HG03442 (cell line): ENCODE results near the gene RGS16.

Experiments used
- ATAC-seq: cut with Tn5 transposase; IDR thresholded peaks from one replicate; pipeline ENCODE4 v1.9.1; 2021; ENCODE audit warnings: mild to moderate bottlenecking, moderate library complexity; ENCODE audit not compliant: unreplicated experiment

Gene RGS16

DNA sequence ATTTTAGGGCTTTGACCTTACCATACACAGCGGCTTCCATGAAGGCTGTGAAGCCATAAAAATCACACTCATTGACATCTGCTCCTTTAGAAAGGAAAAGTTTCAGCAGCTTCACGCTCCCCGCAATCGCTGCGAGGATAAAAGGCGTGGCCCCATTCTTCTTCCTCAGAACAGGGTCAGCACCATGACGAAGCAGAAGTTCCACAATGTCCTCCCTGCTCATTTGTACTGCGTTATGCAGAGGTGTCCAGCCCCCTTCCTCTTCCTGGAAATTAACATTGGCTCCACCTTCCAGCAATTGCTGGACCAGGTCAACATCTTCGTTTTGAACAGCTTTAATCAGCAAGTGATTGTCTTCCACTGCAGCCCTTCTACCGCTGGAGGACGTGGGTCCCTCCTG is 17.8 kb downstream of the RGS16 start:
- ATAC-seq = no peak

DNA sequence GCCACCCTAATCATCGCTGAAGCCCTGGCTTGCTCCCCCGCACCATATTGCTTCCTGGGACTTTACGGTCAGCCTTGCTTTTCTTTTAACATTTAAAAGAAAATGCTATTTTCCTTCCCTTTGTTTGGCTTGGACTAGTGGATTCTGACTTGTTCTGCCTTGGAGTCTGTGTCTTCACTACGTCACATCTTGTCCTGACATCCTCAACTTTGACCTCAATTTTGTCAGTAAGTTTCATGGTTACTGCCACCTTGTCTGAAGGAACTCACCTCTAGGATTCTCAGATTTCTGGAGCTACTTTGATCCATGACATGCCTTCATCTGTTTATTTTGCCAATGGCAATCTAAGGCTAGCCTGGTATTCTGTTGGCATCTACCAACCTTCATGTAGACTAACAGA is 19.4 kb downstream of the RGS16 start:
- no peak for ATAC-seq

DNA sequence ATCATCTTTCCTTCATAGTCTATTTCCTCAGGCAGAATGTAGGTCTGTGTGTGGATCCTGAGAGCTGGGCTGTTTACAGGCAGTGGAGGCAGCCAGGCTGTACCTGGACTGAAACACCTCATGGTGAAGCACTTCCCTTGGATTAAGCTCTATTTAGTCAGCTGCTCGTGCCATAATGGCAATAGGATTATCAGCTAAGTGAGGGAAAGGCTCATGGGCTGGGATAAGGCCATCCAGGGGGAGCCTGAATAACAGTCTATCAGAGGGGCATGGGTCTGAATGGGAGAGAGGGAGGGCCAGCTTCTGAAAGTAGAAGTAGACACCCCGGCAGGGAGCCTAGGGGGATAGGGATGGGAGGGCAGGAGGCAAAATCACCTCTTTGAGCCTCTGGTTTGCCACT is 23.5 kb downstream of the RGS16 start:
- ATAC-seq = no peak

DNA sequence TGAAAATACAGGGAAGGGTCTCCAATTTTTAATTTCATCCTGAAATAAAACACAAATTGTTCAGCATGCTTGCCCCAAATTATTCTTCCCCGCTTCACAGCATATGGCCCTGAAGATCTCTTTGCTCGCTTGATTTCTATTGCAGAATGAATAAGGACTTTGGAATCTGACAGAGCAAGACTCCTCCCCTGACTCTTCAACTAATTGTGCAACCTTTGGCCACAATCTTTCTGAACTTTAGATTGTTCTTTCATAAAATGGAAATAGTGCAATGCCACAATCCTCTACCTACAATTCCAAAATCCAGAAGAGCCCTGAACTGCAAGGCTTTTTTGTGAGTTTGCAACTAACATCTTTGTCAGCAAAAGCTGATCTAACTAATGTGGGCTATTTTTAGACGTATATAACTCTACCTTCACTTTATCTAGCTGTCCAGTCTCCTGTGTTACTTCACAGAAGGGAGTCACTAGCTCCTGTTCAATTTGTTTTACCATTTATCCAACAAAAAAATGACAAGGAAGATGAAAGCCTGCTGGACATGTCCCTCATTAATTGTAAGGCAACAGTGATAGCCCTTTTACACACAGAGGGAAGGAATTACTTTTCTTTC is 28.5 kb downstream of the RGS16 start:
- ATAC-seq = no peak

DNA sequence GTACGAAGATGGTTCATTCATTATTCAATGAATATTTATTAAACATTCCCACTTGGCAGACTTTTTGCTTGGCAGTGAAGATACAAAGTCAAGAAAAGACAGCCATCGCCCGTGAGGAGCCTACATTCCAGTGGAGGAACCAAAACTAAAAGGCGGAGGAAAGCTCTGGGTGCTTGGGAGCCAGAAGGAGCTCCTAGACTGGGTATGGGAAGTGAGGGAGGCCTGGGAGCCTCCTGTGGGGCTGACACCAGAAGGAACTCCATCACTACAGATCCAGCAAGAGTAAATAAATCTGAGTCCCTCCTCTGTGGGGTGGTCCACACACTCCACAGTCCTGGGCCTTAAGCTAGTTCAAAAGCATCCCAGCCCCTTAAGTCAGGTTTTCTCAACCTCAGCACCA is 30.0 kb downstream of the RGS16 start:
- no peak for ATAC-seq

DNA sequence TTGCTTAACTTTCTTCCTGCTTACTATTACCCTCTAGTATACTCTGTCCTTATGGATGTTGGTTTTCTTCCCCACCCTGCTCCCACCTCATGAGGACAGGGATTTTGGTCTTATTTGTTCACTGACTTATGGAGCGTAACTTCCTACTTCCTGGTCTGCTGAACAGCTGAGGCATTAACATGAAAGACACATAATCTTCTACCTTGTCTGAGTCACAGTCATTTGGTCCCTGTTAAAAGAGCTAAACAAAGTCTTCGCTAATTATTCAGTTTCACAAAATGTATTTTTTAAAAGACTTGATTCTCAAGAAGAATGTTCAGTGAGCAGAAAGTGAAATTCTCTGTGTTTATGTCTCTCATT is 33.6 kb downstream of the RGS16 start:
- no peak for ATAC-seq

DNA sequence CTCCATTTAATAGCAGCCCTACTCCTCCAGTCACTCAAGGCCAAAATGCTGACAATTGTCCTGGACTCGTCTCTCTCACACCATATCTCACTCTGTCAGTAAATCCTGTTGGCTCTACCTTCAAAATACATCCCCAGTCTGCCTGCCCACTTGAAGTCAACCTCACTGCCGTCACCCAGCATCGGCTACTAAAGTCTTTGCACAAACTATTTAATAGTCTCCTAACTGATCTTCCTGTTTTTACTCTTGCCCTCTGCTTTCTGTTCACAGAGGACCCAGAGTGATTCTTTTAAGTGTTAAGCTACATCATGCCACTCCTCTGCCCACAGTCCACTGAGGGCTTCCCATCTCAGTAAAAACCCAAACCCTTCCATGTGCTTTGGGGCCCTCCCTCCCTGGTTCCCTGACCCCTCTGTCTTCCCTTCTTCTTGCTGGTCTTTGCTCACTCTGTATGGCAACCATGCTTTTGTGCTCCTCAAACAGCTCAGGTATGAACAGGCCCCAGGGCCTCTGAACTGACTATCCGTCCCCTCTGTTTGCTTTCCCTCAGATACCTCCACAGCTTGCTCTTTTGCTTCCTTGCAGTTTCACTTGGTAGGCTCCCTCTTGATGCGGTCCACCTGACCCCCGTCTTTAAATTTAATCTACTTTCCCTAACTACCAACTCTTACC is 34.1 kb downstream of the RGS16 start:
- no peak for ATAC-seq

DNA sequence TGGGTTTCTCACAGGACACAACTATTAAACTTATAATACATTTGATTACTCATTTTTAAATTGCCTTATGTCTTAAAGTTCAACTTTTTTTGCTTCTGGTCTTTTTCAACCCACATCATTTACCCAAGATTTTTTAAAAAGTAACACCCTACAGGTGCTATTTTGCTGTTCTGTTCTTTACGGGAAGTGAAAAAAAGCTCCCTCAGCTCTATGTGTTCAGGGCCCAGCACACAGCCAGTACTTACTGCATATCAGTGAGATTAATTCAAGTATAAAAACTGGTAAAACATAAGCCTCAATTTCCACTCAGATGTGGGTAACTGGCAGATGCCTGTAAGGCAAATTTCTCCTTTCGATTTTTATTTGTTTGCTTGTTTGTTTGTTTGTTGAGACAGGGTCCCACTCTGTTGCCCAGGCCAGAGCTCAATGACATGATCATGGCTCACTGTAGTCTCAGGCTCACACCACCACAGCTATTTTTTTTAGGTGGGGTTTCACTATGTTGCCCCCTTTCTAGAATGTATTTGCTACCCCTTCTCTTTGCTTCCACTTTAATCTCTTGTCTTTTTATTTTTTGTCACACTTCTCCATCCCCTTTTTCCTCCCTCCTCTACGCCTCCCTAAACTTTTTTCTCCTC is 35.4 kb downstream of the RGS16 start:
- ATAC-seq = no peak

DNA sequence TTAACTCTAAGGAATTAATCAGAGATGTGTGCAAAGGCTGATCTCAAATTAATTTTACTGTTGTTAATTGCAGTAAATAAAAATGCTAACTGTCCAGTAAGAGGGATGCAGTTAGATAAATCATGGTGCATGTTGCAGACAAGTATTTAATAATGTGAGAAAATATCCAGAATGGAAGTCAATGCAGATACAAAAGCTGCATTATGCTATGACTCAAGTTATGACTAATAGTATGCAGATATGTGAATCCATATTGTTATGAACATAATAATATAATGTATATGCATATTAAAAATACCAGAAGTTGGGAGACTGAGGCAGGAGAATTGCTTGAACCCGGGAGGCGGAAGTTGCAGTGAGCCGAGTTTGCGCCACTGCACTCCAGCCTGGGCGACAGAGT is 36.6 kb downstream of the RGS16 start:
- ATAC-seq = no peak

DNA sequence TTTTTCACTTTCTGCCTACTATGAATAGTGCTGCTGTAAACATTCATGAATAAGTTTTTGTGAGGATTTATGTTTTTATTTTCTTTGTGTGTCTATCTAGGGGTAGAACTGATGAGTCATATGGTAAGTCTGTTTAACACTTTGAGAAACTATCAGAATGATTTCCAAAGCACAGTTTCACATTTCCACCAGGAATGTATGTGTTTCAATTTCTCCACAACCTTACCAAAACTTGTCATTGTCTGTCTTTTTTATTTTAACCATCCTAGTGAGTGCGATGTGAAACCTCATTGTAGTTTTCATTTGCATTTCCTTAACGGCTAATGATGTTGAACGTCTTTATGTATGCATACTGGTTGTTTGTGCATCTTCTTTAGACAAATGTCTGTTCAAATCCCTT is 38.7 kb downstream of the RGS16 start:
- ATAC-seq = no peak

DNA sequence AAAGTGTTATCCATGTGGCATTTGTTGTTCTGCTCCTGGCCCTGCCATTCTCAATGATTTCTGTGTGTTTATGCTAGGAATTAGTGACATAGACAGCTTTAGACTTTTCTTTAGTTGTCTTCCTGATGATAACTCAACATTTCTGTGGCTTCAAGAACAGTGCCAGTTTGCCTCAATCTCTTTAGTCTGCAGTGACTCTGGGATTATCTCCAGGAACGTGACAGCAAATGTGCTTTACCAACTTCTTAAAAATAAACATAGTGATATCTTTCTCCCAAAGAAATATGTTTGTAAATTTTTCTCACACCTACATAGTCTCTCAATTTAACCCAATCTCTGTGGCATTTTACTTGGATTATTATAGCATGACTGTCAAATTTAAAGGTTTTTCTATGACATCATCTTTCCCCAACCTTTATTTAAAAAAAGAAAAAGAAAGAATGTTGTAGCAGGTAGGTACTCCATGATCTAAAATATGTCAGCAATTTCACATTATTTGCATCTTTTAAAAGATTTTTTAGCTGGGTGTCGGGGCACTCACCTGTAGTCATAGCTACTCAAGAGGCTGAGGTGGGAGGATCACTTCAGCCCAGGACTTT is 39.7 kb downstream of the RGS16 start:
- no peak for ATAC-seq

DNA sequence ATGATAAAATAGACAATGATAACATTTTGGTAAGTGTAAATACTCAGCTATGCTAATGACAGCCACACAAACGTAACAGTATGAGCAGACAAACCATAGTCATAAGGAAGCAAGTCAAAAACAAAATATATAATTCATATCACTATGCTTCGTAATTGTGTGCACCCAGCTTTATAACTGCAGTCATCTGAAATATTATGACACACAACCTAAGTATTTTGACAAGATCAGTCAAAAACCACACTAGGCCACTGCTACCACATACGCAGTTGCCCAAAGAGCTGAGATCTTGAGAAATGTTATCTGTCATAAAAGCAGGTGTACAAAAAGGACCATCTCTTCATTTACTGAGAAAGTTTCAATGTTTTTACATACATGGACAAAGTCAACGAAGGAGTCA is 41.1 kb downstream of the RGS16 start:
- no peak for ATAC-seq

DNA sequence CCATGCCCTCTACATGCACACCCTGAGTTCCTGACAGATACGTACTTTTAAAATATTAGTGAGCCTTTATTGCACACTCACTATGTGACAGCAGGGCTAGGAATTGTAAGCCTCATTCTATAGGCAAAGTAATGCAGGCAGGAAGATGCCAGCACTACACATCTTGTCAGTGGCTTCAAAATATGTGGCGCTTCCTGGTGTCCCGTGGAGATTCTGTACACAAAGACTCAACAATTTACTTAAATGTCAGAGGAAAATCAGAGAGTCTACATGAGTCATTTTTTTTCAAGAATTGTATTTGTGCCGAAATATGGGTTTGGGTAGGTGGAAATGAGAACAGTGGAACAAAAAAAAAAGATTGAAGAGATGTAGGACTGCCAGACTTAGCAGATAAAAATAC is 42.7 kb downstream of the RGS16 start:
- no peak for ATAC-seq

DNA sequence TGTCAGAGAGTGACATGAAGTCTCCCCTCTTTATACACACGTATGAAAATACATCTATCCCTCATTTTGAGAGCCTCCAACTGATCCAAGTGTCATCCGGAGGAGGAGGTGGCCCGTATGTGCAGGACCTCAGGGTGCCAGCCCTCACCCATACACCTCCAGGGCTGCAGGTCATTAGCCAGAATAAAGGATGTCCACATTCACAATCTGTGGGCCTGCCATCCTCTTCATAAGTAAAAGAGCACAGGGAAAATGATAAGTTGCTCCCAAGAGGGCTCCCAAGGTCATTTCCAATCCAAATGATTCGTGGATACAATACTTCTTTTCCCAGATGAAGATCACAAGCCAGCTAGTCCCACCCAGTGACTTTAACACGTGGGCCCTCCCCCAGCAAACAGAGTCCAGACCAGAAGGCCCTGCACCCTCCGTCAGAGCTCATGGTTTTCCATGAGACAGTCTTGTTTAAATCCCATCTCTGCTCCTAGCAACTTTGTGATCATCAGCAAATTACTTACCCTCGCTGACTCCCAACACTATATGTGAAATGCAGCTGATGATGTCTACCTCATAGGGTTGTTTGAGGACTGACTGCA is 43.7 kb downstream of the RGS16 start:
- no peak for ATAC-seq

DNA sequence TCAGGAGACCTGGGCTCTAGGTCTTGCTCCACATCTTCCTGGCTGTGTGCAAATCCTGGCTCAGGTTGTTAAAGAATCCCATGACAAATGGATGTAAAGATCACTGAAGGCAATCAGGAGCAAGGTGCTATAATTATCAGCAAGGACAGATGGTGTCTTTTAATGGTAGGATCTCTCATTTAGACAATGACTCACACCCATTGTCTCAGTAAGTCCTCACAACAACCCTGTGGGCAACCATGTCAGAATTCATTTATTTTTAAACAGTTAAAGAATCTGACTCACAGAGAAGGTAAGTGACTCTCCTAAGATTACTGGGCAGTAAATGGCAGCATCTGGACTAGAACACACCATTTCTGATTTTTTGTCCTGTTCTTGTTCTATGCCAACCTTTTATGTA is 47.9 kb downstream of the RGS16 start:
- ATAC-seq = no peak

DNA sequence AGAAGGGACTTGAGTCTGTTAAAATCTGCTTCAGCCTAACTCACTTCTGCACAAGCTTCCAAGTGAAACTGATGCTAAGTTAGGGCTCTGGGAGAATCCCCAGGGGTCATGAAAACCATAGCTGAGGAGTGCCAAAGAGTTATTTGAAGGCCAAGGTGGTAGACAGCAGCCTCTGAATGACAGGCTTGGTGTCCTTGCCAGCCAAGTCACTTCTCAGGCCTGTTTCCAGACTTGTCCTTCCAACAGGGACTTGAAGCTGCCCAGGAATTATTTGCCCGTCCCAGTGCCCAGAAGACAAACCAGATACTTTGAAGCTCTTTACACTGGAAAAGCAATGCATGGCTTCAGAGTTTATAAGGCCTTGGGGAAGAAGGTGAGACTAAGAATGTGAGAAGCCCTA is 48.7 kb downstream of the RGS16 start:
- no peak for ATAC-seq

DNA sequence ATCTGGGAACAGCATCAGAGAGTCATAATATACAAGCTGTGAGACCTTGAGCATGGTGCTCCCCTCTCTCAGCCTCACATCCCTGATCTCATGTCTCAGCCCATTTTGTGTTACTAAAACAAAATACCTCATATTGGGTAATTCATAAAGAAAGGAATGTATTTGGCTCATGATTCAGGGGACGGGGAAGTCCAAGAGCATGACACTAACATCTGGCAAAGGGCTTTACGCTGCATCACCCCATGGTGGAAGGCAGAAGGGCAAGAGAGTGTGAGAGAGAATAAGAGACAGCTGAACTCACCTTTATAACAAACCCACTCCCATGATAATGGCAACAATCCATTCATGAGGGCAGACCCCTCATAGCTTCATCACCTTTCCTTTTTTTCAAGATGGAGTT is 51.7 kb downstream of the RGS16 start:
- no peak for ATAC-seq

DNA sequence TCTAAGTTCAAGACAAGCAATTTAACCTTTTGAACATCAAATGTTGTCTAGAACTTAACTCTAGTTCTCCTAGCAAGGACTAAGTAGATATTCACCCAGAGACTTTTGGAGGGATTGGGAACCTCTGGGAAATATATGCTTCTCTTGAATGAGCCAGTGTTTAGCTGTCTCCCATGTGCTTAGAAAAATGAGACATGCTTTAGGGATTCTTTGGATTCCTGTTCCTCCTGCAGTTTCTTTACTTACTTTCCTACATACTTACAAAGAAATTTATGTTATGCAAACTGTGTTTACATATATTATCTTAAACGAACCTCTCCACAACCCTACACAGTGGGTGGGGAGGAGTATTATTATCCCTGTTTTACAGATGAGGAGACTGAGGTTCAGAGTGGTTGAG is 54.4 kb downstream of the RGS16 start:
- ATAC-seq = no peak

DNA sequence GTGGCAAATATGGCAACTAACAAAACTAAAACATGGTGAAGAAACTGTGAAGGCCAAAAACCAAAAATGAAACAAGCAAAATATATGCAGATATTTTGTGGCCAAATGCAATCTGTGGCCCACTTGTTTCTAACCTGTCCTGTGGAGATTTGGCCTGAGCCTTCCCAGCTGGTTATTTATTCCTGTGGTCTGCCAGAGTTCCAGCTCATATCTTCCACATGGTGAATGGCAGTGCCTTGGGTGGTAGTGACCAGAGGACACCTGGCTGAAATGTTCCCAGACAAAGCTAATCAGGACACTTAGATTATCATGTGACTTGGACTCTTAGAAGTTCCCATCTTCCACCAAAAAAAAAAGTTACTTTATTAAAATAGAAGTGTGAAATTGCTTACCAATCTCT is 54.8 kb downstream of the RGS16 start:
- ATAC-seq = no peak
